Measurements from ENCODE around the gene CCNO.

Gene CCNO, protein sequence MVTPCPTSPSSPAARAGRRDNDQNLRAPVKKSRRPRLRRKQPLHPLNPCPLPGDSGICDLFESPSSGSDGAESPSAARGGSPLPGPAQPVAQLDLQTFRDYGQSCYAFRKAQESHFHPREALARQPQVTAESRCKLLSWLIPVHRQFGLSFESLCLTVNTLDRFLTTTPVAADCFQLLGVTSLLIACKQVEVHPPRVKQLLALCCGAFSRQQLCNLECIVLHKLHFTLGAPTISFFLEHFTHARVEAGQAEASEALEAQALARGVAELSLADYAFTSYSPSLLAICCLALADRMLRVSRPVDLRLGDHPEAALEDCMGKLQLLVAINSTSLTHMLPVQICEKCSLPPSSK

DNA sequence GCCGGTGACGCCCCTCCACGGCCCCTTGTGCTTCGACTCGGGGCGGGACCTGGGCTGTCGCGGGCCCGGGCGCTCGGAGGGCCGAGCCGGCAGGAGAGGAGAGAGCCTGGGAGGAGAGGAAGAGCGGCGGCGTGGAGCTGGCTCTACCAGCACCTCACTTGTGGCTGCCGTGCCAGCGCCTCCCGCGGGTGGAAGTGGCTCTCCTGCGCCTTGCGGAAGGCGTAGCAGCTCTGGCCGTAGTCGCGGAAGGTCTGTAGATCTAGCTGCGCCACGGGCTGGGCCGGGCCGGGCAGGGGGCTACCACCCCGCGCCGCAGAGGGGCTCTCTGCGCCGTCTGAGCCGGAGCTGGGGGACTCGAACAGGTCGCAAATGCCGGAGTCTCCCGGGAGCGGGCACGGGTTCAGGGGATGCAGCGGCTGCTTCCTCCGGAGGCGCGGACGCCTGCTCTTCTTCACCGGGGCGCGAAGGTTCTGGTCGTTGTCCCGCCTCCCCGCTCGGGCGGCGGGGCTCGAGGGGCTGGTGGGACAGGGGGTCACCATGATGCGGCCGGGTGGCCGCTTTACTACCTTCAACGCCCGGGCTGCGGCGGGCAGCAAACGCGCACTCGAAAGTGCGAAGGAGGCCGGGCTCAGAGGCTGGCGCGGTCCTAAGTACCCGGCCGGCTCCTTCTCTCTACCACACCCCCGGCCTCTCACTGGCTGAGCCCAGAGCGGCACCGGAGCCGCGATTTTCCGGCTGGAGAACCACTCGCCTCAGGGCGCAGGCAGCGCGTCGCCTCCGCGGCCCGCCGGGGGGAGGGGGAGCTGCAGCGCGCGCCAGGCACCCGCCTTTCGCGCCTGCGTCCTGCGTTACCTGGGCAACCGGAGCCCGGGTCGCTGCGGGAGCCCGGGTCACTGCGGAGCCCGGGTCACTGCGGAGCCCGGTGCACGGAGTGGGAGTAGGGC lies at the start of gene CCNO:
TSS of gene CCNO (minus strand) at position 624 of the 944 bp plus-strand sequence. CDS start at position 539, 85 bp downstream.
- peak; percentile 54 for DNase-seq

DNA sequence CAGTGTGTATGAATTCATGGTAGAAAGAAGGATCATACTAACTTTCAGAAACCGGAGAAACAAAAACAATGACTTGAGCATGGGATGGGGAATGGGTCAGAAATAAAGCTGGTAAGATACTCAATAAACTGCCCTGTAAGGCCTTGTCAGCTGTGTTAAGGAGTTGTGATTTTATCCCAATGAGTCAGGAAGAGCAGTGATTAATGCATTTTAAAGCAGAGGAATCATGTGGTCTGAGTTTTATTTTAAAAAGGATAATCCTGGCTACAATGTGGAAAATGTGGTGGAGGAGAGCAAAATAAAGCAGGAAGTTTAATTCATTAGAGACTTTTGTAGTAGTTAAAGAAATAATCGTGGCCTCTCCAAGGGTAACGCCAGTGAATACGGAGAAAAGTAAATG lies 45.4 kb upstream of the CCNO start:
- DNase-seq, result no peak

DNA sequence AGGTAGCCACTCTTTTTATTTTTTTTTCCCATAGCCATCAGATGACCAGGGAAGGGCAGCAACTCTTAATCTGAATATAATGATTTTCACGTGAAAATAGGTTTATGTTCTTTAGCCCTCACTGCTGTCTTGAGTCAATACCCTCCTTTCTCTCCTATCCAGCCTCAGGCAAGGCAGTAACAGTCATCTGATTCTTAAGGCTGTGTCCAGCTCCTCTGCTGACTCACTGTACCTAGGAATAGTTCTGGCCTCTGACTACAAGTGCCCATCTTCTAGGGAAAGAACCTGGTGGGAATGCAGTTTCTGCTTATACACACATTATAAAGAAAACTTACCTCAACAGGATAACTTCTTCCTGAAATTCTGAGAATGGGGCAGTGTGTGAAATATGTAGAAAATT lies 43.4 kb upstream of the CCNO start:
- DNase-seq, result no peak

DNA sequence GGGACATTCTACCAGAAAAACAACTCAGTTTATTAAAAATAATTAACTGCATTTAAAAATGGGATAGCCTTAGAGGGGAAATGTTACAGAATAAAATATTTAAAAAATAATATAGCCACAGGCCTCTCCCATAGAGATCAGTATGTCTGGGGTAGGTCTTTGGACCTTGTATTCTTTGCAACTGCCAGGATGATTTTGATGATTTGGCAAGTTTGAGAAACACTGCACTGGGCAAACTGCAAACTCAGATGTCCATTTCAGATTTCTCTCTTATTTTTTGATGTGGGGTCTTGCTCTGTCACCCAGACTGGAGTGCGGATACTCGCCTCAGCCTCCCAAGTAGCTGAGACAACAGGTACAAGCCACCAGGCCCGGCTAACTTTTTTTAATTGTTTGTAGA lies 24.9 kb upstream of the CCNO start:
- DNase-seq, result no peak

DNA sequence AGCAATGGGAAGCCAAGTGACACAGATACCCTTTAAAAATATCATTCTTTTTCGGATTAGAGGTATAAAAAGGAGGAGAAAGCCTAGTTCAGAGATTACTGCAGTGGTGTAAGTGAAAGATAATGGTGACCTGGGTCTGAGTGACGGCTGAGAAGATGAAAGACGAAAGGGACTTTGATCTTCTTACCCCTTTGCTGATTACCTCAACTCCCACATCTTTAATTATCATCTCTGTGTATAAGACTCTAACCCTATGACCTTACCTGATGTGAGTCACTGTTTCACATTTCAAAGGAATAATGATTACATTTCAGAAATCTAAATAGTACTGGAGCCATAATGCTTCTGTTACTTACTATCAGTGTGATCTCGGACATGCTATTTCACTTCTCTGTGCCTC lies 21.4 kb upstream of the CCNO start:
- DNase-seq, result no peak

DNA sequence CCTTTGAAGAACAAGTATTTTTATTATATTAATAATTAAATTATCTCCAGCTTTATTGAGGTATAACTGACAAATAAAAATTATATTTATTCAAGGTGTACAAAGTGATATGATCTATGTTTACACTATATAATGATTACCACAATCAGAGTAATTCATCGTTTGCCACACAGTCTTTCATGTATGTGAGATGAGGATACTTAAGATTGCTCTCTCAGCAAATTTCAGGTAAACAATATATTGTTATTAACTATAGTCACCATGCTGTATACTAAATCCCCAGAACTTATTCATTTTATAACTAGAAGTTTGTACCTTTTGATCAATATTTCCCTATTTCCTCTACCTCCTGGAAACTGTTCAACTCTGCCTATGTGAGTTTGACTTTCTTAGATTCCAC lies 16.7 kb upstream of the CCNO start:
- DNase-seq, result no peak

DNA sequence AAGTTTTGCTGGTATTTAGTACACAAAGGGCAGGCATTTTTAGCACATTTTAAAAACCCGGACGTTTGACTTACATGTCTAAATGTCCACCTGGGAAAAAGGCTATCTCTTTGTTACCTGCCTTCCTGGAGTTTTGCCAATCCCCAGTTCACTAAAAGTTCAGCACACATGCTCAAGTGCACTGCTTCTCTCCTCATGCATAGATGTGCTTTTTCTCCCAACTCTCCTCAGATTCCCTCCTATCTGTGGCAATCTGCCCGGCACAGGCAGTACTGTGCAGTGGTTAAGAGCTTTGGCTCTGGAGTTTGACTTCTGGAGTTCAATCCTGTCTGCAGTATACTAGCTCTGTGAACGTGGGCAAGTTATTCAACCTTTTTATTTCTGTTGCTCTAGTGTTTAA lies 8.3 kb upstream of the CCNO start:
- peak; percentile 71 for DNase-seq

DNA sequence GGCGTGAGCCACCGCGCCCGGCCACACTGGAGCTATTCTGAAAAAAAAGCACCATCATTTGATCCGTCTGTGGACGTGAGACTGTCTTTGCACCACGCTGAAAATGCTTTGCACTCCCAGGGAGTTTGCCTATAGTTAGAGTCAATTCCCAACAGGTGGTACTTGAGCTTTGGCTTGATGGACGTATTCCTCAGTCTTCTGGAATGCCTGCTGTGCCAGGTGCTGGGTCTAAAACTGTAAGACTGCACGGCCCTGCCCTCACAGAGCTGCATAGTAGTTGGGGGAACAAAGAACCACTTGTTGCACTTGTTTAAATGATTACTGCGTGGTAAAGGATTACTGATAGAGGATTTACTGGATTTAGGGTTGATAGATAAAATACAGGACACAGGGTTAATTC lies 3.4 kb upstream of the CCNO start:
- DNase-seq, result no peak

DNA sequence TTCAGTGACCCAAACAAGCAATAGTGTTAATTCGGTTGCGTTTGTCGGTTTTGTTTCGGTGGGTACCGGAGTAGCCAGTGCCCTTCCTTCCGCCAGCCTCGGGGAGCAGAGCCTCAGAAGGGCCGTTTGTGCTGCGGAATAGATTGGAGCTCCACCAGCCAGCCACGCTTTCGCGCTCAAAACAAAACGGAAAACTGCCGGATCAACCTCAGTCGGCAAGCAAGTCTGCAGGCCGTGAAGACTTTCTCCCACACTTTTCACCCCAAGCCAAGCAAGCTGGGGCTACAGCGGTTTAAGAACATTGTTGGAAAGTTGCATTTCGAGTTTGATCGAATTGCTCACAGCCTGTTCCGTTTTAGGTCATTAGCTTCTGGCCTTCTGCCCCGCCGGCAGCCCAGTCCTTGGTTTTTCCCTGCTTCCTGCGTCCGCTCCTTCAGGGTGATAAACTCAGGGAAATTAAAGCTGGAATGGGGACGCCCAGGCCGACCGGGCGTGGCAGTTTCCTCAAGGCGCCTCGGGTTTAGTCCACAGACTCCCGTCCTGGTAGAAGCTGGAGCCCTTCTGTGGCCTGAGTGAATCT lies 803 bp upstream of the CCNO start:
- peak; percentile 27 for DNase-seq

DNA sequence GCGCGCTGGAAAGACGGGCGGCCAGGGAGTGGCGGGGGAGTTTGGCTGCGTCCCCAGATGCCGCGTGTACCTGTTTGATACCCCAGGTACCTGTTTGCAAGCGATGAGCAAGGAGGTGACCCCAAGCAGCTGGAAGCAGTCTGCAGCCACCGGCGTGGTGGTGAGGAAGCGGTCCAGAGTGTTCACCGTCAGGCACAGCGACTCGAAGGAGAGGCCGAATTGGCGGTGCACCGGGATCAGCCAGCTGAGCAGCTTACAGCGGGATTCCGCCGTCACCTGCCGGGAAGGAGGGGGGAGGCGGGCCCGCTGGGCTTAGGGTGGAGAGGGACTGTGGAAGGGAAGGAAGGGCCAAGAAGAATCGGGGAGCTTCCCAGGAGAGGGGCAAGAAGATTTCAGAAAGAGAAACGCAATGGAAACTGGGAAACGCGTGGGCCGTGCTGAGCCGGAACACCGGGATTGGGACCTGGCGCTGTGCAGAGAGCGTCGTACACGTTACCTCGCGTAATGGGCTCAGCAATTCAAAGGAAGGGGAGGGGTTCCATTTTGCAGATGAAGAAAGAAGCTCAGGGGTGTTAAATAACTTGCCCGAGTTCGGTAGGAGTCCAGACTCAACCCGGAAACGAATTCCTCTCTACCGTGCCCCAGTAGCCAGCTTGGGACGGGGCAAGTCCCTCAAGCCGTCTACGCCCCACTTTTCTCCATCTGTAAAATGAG lies 980 bp downstream of the CCNO start:
- DNase-seq, result peak; percentile 27

DNA sequence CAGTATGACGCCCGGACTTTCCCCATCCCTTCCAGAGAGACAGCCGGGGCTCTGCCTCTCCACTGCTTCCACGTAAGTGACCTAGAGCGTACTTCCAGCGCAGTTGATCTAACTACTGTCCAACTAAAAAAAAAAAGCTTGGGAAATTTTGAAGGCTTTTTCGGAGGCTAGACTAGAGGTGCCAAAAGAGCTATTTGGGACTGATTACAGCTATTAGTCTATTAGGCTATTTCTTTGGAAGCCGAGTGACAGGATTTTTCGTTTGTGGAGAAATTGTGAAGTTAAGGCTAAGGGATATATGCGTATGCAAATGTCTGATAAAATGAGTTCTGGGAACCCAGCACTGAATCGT lies 1.5 kb downstream of the CCNO start:
- DNase-seq, result no peak

DNA sequence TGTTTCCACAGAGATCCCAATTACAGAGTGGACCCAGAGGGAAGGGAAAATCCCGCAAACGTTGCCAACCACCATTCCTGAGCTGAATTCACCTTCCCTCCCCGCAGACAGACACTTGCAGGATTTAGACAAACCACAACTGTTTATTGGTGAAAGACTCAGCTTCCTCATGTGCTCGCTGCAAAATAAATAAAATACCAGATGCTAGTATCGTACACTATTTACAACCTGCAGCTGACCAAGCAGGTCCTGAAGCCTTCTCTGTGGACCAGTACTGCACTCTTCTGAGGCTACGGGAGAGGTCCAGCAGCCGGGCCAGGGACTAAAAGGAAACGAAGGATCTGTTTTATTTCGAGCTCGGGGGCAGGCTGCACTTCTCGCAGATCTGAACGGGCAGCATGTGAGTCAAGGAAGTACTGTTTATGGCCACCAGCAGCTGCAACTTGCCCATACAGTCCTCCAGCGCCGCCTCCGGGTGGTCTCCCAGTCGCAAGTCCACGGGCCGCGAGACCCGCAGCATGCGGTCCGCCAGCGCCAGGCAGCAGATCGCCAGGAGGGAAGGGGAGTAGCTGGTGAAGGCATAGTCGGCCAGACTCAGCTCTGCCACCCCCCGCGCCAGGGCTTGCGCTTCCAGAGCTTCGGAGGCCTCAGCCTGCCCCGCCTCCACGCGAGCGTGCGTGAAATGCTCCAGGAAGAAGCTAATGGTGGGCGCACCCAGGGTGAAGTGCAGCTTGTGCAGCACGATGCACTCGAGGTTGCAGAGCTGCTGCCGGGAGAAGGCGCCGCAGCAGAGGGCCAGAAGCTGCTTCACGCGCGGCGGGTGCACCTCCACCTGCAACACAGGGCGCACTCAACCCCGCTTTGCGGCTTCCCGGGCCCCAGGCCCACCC lies 2.1 kb downstream of the CCNO start:
- peak; percentile 19 for DNase-seq

DNA sequence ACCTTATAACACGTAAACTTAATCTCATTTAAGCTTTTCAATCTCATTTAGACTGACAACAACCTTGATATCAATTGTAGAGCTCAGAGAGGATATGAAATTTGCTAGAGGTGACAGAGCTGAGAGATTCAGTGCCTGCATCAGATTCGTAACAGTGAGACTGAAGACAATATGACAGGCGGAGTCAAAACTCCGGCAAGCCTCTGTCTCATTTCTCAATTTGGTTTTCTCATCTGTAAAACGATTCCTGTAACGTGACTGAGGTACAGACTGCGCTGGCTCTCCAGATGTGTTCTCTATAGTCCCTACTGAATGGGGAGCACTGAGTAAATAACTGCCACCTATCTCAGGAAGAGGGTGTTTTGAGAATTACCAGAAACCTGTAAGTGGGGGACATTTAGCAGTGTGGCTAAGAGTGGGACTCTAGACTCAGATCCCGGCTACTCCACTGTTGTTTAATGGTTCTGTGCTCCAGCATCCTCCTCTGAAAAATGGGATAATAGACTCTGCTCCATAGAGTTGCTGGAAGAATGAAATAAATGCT lies 3.2 kb downstream of the CCNO start:
- DNase-seq, result no peak

DNA sequence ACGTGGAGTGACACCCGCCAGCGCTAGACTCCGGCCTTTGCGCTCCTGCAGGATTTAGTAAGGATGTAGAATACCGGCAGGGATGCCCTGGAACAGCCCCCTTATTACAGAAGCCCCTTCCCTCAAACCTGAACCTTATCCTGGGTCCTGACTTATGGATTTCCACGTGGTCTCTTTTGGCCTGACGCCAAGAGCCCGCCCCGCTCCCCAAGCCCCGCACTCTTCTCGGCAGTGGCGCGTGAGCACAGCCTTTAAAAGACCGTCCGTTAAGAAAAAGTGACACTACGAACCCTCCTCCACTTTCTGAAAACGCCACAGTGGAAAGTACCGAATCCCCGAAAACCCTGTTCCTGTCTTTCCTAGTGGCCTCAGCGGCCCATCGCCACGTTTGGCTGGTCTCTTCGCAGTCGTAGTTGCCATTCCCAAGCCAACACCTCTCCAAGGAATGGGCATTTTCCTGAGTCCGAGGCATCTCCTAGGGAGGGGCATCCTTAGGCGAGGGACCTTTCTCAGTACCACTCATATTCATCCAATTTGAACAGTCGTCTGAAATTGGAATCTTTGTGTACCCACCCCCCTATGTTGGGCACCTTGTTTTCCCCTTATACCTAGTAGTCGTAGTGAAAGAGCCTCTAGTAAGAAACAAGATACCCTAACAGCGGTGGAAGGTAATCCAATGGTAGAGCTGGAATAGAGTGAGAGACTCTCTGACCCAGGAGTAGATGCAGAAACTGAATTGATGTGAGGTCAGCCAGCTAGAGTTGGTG lies 5.6 kb downstream of the CCNO start:
- DNase-seq, result peak; percentile 6

DNA sequence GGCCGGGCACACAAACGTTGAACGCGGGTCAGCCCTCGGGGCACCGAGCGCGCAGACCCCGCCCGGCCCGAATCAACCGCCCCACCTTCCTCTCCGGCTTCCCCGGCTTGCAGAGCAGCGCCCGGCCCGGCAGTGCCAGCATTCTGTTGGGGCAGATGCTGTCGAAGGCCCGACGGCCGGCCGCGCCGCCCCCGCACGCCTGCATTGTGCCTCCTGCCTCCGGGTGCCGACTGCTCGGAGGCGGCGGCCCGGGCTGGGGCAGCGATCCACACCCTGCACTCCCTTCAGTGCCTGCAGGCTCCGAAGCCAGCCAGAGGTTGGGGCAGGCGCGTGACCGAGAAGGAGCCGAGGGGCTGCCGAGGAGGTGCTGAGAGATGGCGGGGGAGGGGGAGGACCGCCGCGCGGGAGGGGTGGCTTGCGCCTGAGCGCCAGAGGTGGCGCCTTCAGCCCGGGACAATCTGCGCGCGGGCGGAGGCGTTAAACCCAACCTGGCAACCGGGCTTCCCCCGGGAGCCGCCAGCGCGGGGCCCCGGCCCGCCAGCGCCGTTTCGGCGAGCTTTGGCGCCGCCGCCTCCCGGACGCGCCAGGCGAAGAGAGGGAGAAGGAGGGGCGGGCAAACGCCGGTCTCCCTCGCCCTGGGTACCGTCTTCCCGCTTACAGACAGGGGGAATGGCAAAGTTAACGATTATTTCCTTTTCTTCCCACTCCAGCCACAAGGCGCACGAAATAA lies 6.3 kb downstream of the CCNO start, which contains the start of gene MCIDAS:
TSS of gene MCIDAS (minus strand) at position 382 of the 730 bp plus-strand sequence. CDS start at position 205, 177 bp downstream.
- DNase-seq, result peak; percentile 18

DNA sequence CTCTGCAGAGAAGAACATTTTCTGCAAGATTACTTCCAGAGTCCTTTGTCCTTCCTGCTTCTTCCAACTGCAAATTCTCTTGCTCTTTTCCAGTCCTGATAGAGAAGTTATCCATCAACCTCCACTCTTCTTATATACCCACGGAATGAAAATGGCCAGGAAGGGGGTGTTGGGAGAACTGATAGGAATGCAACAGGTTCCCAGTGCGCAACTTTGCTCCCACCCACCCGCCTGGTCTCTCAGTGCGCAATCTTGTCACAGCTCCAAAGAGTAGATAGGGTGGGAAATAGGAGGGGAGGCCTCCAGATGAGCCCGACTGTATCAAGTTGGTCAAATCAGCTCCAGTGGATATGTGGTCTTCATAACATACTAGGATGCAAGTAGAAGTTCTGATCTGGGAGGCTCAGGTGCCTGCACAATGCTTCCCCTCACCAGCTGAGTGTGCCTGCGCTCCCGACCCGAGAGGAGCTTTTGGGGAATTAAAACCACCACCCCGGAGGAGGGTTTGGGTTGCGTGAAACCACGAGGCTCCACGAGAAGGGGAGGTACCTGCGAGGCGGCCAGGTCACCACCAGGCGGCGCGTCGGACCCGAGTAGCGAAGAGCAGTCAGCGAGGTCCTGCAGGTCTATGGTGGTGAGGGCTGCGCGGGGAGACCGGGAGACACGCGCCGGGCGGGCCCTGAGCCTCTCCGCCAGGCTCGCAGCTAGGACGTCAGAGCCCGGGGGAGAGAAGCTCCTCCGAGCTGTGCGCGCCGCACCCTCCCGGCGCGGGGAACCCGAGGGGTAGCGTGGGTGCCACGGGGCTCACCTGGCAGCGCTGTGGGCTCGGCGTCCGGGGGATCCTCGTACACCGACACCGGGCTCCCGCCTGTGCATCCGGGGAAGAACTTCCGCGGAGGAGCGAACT lies 7.1 kb downstream of the CCNO start:
- DNase-seq, result peak; percentile 48

DNA sequence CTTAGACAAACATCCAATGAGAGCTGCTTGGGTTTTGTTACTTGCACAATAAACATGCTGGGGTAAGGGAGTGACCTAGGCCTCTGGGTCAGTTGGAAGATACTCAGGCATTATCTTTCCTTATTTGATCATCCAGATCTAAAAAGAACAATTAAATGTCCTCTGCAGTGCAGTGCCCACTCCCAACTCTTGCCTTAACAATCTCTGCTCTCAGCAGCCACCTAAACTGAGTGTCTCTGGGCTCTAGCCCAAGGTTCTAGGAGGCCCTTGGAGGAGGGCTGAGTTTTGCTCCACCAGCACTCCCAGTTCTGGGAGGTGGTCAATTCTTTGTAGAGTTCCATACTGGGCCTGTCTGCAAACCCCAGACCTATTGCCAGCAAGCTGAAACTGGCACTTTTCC lies 8.1 kb downstream of the CCNO start:
- DNase-seq, result no peak

DNA sequence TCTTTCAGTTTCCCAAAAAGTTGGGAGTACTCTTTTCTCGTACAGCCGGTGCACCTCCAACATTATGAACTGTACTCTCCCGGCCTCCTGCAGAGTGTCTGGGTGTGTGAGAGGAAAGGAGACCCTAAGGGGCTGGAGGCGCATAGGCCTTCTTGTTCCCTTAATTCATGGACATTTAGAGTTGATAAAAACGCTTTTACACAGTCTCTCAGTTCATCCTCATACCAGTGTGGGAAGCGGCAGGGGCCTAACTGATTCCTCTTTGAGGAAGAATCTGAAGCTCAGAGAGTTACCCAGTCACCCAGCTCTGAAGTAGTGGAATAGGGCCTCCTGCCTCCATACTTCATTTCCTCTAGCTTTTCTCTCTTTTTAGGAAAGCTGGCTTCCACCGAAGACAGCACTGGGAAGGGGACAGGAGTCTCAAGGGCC lies 9.6 kb downstream of the CCNO start:
- no peak for DNase-seq

Measured in DMS79 treated with DMSO at 0.1 percent for 48 hours (cell line).